DOHH2 (cell line): ENCODE measurements around the gene TLR6.

ENCODE experiments used
- CTCF ChIP-seq: fragments of 200-600 bp; sonication (generic); IDR thresholded peaks from one replicate; pipeline ENCODE4 v1.5.1; 2014; ENCODE audit warnings: antibody characterized with exemption, mild to moderate bottlenecking, low read depth, low read length; ENCODE audit not compliant: poor library complexity, severe bottlenecking
- EZH2phosphoT487 ChIP-seq: fragments of 200-600 bp; sonication (generic); IDR thresholded peaks from 2 replicates; pipeline ENCODE4 v1.6.1; 2017; ENCODE audit warnings: borderline replicate concordance, mild to moderate bottlenecking, antibody characterized with exemption, low read length, moderate library complexity, mixed read lengths

- no peak for TF ChIP-seq CTCF
- no peak for TF ChIP-seq EZH2phosphoT487
Measured at GRCh38 chr4:38803833-38804653, 52.6 kb downstream of the TLR6 start.
